GM21529 (cell line): Measurements from ENCODE around the gene ZSWIM2.
"Not testable (repeated sequence)": the region's sequence is repeated elsewhere in the genome, so short reads cannot be mapped to it uniquely, and the experiment has no call there.

ENCODE experiments used
- ATAC-seq: cut with Tn5 transposase; IDR thresholded peaks from one replicate; pipeline ENCODE4 v1.9.1; 2021; ENCODE audit not compliant: unreplicated experiment

ZSWIM2 gene

DNA sequence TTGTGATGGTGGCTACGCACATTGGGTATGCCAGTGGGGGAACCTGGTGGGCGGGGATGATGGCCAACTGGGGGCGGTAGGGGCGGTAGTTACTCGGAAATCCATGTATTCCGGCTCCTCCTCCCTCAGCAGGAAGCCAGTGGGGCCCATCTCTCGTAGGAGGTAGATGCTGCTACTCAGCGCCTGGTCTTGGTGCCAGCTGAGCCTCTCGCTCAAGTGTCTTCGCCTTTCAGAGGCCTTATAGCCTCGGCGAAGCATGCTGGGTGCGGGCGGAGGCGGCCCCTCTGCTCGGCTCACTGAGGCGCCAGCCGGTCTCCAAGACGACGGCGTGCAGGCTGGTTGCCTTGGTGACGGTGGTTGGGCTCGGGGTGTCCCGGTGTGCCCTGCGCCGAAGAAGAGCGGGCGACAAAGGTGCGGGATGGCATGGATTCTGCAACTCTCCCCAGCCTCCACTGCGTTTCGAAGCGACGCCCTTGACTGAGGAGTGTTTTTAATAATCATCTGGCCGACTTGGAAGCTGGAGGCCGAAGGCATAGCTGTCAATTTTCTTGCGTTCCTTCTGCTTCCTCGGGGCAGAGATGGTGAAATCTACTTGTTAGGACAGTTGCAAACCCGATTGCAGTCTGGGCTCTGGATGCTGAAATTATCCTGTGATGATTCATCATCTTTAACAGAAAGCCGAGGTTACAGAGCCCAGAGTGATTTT is at the start of gene ZSWIM2:
TSS of gene ZSWIM2 (minus strand) at position 298 of the 706 bp plus-strand sequence. CDS start at position 258, 40 bp downstream.
- no peak for ATAC-seq

DNA sequence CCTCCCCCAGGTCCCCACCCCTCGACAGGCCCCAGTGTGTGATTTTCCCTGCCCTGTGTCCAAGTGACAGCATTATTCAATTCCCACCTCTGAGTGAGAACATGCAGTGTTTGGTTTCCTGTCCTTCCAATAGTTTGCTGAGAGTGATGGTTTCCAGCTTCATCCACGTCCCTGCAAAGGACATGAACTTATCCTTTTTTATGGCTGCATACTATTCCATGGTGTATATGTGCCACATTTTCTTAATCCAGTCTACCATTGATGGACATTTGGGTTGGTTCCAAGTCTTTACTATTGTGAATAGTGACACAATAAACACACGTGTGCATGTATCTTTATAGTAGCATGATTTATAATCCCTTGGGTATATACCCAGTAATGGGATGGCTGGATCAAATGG is 47.2 kb upstream of the ZSWIM2 start:
- not testable (repeated sequence) for ATAC-seq

GRCh38 chr2:186895451-186895850 is 46.5 kb upstream of the ZSWIM2 start:
- no peak for ATAC-seq

DNA sequence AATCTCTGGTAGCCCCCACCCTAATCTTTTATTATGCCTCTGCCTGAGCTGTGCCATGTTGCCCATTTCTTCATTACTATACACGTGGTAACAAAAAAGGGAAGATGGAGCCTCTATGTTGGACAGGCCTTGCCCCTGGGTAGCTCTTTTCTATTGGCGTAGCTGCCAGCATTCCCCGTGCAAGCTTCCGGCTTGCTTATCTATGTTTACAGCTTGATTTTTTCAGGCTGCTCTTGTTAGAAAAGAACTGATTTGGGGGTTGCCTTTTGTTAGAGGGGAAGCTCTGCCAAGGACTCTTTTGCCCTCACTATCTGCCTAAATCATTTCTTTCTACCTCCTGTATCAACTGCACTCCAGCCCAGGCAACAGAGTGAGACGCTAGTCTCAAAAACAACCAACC is 45.5 kb upstream of the ZSWIM2 start:
- no peak for ATAC-seq

- ATAC-seq: no peak
These were observed 43.9 kb upstream of the ZSWIM2 start for GRCh38 chr2:186892821-186893220.

GRCh38 chr2:186891185-186891621 is 42.2 kb upstream of the ZSWIM2 start:
- no peak for ATAC-seq

DNA sequence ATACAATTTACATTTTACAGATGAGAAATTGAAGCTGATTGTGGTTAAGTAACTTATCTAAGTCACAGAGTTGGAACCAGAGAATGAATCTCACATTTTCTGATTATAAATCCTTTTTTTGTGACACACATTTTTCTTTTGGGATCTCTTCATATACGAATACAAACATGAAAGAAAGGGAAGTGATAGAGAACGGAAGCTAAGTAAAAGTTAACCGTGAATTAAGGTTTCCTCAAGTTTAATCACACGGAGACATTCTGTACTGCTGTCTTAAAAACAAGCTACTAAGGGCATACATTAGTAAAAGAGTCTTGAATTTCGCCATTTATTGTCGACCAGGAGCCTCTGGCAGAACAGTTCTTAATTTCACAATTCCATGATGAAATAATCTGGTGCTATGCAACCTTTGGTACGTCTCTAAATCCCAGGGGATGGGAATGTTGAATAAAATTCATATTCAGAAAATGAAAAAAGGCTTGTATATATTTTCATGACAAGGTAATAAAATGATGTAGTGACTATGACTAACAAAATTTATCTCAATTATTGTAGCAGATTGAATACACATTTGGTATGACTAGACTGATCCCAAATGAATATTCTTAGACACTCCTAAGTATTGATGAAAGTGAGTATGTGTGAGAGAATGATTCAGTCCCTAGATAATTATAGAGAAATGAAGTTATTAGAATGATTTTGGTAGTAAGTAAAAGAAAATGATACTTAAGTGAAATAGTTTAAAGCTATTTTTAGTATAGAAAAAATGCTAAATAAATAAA is 40.3 kb upstream of the ZSWIM2 start:
- no peak for ATAC-seq

GRCh38 chr2:186887107-186888090 is 38.4 kb upstream of the ZSWIM2 start:
- no peak for ATAC-seq

- ATAC-seq: no peak
These were observed 35.6 kb upstream of the ZSWIM2 start for GRCh38 chr2:186884587-186884986.

DNA sequence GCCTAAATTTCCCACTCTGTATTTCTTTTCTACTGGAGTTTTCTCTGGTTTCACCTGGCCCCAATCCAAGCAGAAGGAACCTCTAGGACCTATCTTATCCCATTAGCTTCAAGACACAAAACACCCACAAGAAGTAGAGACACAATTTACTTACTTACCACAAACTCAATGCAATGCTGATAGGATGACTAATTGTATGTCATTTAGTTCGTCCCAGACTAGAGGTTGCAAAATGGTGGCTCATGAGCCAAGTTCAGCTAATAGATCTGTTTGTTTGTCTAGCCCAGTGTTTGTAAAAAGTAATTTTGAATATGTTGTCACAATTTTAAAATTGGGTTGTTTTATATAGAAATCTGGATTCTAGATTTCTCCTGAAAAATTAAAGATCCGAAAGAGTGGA is 34.7 kb upstream of the ZSWIM2 start:
- no peak for ATAC-seq

DNA sequence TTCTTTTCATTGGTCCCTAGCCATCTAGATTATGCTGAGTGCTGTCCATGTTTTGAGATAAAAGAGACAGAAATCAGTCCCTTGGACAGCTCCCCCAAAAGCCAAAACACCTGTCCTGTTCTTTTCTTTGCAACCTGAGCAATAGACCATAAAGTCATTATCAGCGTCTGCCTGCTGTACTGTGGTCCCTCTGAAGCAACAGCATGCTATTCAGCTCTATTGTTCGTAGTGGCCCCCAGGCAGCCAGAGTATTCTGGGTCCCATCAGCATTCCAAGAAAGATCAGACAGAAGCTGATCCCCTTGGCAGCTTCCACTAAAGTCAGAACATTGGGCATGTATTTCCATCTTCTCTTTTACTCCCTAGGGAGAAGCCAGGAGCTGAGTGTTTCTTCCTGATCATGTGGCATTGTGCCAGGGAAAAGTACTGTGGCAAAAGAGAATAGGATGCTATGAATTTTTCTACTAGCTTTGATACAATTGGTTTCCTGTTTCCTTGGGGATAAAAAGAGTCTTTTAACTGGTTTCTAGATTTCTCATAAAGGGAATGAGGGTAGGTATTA is 33.6 kb upstream of the ZSWIM2 start:
- ATAC-seq: no peak

GRCh38 chr2:186881660-186882059 is 32.7 kb upstream of the ZSWIM2 start:
- ATAC-seq: no peak

DNA sequence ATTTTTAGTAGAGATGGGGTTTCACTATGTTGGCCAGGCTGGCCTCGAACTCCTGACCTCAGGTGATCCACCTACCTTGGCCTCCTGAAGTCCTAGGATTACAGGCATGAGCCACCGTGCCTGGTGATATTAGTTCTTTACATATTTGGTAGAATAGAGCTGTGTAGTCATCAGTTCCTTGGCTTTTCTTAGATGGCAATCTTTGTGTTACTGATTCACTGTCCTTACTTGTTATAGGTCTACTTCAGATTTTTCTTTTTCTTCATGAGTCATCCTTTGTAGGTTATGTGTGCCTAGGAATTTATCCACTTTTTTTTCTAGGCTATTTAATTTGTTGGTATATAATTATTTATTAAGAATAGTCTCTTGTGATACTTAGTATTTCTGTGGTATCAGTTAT is 30.3 kb upstream of the ZSWIM2 start:
- ATAC-seq: no peak

GRCh38 chr2:186874713-186875112 is 25.7 kb upstream of the ZSWIM2 start:
- ATAC-seq: no peak

GRCh38 chr2:186871881-186872280 is 22.9 kb upstream of the ZSWIM2 start:
- no peak for ATAC-seq

GRCh38 chr2:186868344-186868743 is 19.4 kb upstream of the ZSWIM2 start:
- ATAC-seq: no peak

DNA sequence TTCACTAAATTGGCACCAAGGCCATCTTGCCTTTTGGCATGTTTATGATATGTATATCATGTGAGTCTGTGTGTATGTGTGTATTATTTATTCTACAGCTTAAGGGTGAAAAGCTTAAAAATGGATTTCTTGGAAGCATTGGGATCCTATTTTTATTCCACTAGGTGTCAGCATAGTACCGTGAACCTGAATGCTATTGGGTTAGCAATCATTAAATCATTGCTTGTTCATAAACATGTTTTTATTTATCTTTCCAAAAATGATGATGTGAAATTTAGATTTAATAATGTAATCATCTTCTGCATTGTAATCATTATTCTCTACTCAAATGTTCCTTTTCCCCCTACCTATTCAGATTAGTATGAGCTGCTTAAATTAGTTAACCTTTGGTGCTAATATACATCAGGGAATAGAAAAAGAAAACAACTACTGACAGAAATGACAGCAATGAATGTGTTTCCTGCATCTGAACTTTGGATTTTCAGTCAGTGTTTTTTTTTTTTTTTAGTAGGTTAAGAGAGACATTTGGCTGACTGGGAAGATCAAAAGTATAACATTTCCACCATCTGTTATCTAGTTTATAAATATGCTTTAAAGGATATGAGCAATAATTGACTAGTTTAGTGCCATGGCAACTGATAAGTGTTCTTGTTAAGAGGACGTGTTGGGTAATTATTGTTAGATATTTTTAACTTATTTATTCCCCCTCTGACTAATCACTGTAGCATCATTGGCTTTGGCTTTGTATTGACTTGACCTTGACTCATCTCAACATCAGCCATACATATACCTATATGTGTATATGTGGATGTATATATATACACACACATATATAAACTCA is 14.1 kb upstream of the ZSWIM2 start:
- ATAC-seq: peak; percentile 60

DNA sequence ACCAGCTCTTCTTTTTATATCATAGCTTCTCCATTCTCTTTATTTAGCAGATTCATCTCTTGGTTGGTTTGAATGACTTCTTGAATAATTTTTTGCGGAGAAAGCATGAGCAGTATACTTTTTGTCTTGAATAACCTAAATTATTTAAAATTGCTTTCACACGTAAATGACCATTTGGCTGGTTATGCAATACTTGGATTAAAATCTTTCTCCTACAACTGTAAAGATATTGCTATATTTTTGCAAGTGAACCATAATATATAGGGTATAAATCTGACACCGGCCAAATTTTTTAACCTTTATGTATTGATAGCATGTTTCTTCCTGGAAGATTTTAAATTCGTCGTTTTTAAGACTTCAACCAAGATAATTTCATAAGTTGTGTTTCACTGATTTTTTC is 6.2 kb upstream of the ZSWIM2 start:
- no peak for ATAC-seq

DNA sequence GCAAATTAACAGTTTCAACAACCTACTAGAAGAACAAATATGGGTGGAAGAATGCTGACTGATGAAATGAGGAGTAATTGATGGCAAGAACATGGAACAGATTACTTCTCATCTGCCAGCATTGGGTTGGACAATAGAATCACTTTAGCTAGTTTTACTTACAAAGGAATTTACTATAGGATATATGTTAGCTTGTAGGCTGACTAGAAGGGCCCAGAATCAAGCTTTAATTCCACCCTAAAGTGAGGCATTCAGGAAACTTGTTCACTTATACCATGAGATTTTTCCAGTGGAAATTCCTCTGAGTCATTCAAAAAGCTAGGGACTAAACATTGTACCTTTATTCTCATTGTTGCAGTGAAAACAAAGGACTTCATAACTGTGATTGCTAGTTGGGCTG is 5.0 kb upstream of the ZSWIM2 start:
- ATAC-seq: no peak

DNA sequence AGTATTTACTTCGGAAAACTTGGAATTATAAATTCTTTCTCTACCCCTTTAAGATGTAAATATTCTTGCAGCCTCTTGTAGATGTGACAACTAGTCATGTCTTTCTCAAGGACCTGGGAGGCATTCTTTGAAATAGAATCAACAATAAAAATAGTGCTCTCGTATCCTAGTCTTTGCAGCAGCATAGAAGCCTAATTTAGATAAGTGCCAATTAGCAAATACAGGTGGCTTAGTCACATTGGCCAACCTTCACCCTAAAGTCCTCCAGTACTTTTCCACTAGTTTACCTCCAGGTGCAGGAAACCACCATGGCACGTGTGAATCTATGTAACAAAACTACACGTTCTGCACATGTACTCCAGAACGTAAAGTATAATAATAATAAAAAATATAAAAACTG is 3.5 kb upstream of the ZSWIM2 start:
- ATAC-seq: no peak
